GM12865 (cell line): ENCODE data around the gene THAP7.

ENCODE experiments used
- DNase-seq: peaks from one replicate; pipeline ENCODE4 v3.0.0; 2010; ENCODE audit warnings: low read depth
- H3K4me3 ChIP-seq: 2 replicates; pipeline ENCODE4 v1.5.1; 2011; ENCODE audit warnings: mild to moderate bottlenecking, low read depth, low read length, control low read depth
- TF ChIP-seq, protein P1 (sequence below): IDR thresholded peaks from 2 replicates; pipeline ENCODE4 v1.5.1; 2011; ENCODE audit warnings: low read length, control low read depth, low read depth, inconsistent platforms; ENCODE audit not compliant: insufficient read depth; ENCODE audit errors: missing control alignments

Gene THAP7

GRCh38 chr22:21014726-21015465 lies 13.0 kb upstream of the THAP7 start, which contains the start of gene P2RX6:
TSS of gene P2RX6 (plus strand) at chr22:21015165. CDS start at chr22:21015175, 10 bp downstream.
- TF ChIP-seq, protein P1, sequence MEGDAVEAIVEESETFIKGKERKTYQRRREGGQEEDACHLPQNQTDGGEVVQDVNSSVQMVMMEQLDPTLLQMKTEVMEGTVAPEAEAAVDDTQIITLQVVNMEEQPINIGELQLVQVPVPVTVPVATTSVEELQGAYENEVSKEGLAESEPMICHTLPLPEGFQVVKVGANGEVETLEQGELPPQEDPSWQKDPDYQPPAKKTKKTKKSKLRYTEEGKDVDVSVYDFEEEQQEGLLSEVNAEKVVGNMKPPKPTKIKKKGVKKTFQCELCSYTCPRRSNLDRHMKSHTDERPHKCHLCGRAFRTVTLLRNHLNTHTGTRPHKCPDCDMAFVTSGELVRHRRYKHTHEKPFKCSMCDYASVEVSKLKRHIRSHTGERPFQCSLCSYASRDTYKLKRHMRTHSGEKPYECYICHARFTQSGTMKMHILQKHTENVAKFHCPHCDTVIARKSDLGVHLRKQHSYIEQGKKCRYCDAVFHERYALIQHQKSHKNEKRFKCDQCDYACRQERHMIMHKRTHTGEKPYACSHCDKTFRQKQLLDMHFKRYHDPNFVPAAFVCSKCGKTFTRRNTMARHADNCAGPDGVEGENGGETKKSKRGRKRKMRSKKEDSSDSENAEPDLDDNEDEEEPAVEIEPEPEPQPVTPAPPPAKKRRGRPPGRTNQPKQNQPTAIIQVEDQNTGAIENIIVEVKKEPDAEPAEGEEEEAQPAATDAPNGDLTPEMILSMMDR: no peak
- H3K4me3 ChIP-seq: peak within 1 kb of the TSS; percentile 40
- no peak for DNase-seq

GRCh38 chr22:21014202-21014725 lies 12.3 kb upstream of the THAP7 start:
- H3K4me3 ChIP-seq: peak overlapping the region; percentile 40
- peak; percentile 93 for DNase-seq
- TF ChIP-seq, protein P1: no peak

- TF ChIP-seq, protein P1: no peak
- peak overlapping the region; percentile 40 for H3K4me3 ChIP-seq
- DNase-seq: no peak
Observed at GRCh38 chr22:21013657-21014201, 11.8 kb upstream of the THAP7 start.

GRCh38 chr22:21012446-21013407 lies 10.8 kb upstream of the THAP7 start:
- TF ChIP-seq, protein P1: no peak
- DNase-seq: no peak
- H3K4me3 ChIP-seq: no peak overlapping the region

DNA sequence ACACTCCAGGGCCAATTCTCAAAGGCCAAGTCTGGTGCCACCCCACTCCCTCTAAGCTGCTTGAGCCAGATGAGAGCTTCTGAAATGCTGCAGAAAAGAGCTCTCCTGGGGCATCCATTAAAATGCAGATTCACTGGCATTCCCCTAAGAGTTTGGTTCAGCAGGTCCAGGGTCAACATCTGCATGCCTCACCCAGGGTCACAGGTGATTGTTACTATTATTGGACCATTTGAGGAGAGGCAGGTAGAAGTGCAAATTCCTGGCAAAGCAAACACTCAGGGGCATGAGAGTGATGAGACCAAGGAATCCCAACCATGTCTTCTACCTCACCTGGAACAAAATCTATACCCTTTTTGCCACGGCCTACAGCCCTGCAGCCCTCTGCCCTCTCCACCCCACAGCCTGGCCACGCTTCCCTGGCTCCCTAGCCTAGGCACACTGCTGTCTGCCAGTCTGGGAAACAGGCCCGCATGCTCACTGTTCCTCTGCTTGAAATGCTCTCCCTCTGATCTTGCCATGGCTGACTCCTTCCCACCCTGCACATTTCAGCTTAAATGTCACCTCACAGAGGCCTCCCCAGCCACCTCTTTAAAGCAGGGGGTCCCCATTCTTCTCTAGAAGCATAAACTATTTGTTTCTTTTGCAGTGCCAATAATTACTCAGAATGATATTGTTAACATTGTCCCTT lies 8.7 kb upstream of the THAP7 start:
- no peak overlapping the region for H3K4me3 ChIP-seq
- TF ChIP-seq, protein P1: no peak
- no peak for DNase-seq
